Spinal cord (tissue), 10 donors: ENCODE measurements around the gene PCDH17. TPM values are rescaled to one million over a fixed set of nuclear protein-coding genes. Genes with fewer than 3 reads are reported as not detected.
A peak's percentile ranks its signal among the peaks of the same experiment; 100 is the strongest.

Source experiments
- DNase-seq, 6 donors: peaks; one replicate each; pipeline versions ENCODE4 v3.0.0 to v3.0.0-alpha.2; 2013 to 2015; ENCODE audit warnings: low spot score in 6 of 6, low read depth in 4 of 6
- H3K27ac ChIP-seq: one replicate; pipeline ENCODE4 v1.5.1; 2013; ENCODE audit warnings: low read depth, low read length, control low read depth
- H3K27me3 ChIP-seq: one replicate; pipeline ENCODE4 v1.6.1; 2013; ENCODE audit warnings: low read length; ENCODE audit not compliant: control insufficient read depth, insufficient read depth
- H3K36me3 ChIP-seq: one replicate; pipeline ENCODE4 v1.6.1; 2013; ENCODE audit warnings: low read length; ENCODE audit not compliant: control insufficient read depth, insufficient read depth
- H3K4me1 ChIP-seq: one replicate; pipeline ENCODE4 v1.6.1; 2013; ENCODE audit warnings: low read length; ENCODE audit not compliant: control insufficient read depth, insufficient read depth
- H3K4me3 ChIP-seq: one replicate; pipeline ENCODE4 v1.5.1; 2013; ENCODE audit warnings: low read depth, low read length, control low read depth
- H3K9me3 ChIP-seq: one replicate; pipeline ENCODE4 v1.6.1; 2013; ENCODE audit warnings: low read length; ENCODE audit not compliant: control insufficient read depth, insufficient read depth
- WGBS: methylation state at CpG from one replicate; pipeline ENCODE4 v1.1.5; 2013; ENCODE audit warnings: missing lambda C conversion rate; ENCODE audit not compliant: insufficient coverage; 5-methylcytosine and 5-hydroxymethylcytosine counted together
- polyA plus RNA-seq, 2 donors: library from polyadenylated mRNA; unstranded; fragments of 120-200 nt; gene quantifications; one replicate each; pipeline ENCODE4 v1.2.1, GENCODE V29; 2013; ENCODE audit not compliant: insufficient read length in 2 of 2
- total RNA-seq, 2 donors: library from RNA; depleted of rRNA in 1 of 2; stranded (reverse); fragments of 120-200 nt in 1 of 2; fragments of >200 nt in 1 of 2; gene quantifications; one replicate each; pipeline versions ENCODE4 v1.2.3 to v1.2.4, GENCODE V29; 2013 to 2014
- donor health status: healthy.

PCDH17 gene
- total and polyA plus RNA-seq, 4 donors = 29.8 to 82.6 (median 64.7) TPM

GRCh38 chr13:57612568-57612967, 19.0 kb upstream of the PCDH17 start:
- WGBS = no CpG with 5 or more reads among the region's 1 CpG
- Histone ChIP-seq H3K27ac (no peak overlapping the region), H3K4me3 (no peak overlapping the region), H3K4me1 (no peaks in the 10 kb centered on the region), H3K36me3 (no peaks in the 10 kb centered on the region), H3K27me3 (no peaks in the 10 kb centered on the region), H3K9me3 (no peaks in the 10 kb centered on the region)
- DNase-seq = no peak

GRCh38 chr13:57624565-57625435, 6.7 kb upstream of the PCDH17 start:
- no peaks in the 10 kb centered on the region for H3K27me3 ChIP-seq
- H3K4me3 ChIP-seq = no peak overlapping the region
- WGBS = 5% methylated on average over 2 of the region's 5 CpGs
- H3K9me3 ChIP-seq = no peaks in the 10 kb centered on the region
- no peaks in the 10 kb centered on the region for H3K36me3 ChIP-seq
- no peak overlapping the region for H3K27ac ChIP-seq
- peak in 2 of 6 donors; percentile 86 to 92 for DNase-seq
- peaks cover 7% of the 10 kb centered on the region for H3K4me1 ChIP-seq

- Histone ChIP-seq H3K4me3 (no peak overlapping the region), H3K9me3 (no peaks in the 10 kb centered on the region), H3K27me3 (no peaks in the 10 kb centered on the region), H3K4me1 (peaks cover 12% of the 10 kb centered on the region), H3K36me3 (no peaks in the 10 kb centered on the region), H3K27ac (no peak overlapping the region)
- DNase-seq = peak in 2 of 6 donors; percentile 51 to 68
- WGBS = no CpG with 5 or more reads among the region's 3 CpGs
These were observed 3.9 kb upstream of the PCDH17 start for GRCh38 chr13:57627663-57628062.

GRCh38 chr13:57629391-57629804, 2.1 kb upstream of the PCDH17 start:
- H3K4me3 ChIP-seq = peak overlapping the region; percentile 64
- H3K9me3 ChIP-seq = no peaks in the 10 kb centered on the region
- DNase-seq = peak in 2 of 6 donors; percentile 87 to 93
- 0% methylated on average over 24 of the region's 29 CpGs for WGBS
- H3K36me3 ChIP-seq = peaks cover 6% of the 10 kb centered on the region
- peaks cover 25% of the 10 kb centered on the region for H3K4me1 ChIP-seq
- peaks cover 8% of the 10 kb centered on the region for H3K27me3 ChIP-seq
- peak overlapping the region; percentile 73 for H3K27ac ChIP-seq

GRCh38 chr13:57629821-57630235, 1.7 kb upstream of the PCDH17 start:
- Histone ChIP-seq H3K4me3 (peak overlapping the region; percentile 64), H3K27me3 (peaks cover 8% of the 10 kb centered on the region), H3K4me1 (peaks cover 25% of the 10 kb centered on the region), H3K27ac (peak overlapping the region; percentile 90), H3K9me3 (no peaks in the 10 kb centered on the region), H3K36me3 (peaks cover 11% of the 10 kb centered on the region)
- DNase-seq = peak in 5 of 6 donors; percentile 96 to 99 (median 98)
- WGBS = under 1% methylated on average over 32 of the region's 34 CpGs

GRCh38 chr13:57630661-57631595, 616 bp upstream of the PCDH17 start:
- H3K4me3 ChIP-seq = peak overlapping the region; percentile 64
- DNase-seq = peak in 4 of 6 donors; percentile 68 to 93 (median 74)
- peaks cover 25% of the 10 kb centered on the region for H3K4me1 ChIP-seq
- peak overlapping the region; percentile 90 for H3K27ac ChIP-seq
- H3K9me3 ChIP-seq = no peaks in the 10 kb centered on the region
- 0% methylated on average over 18 of the region's 32 CpGs for WGBS
- peaks cover 11% of the 10 kb centered on the region for H3K36me3 ChIP-seq
- H3K27me3 ChIP-seq = peaks cover 8% of the 10 kb centered on the region

GRCh38 chr13:57632276-57633140, 964 bp downstream of the PCDH17 start:
- Histone ChIP-seq H3K27me3 (peaks cover 8% of the 10 kb centered on the region), H3K36me3 (peaks cover 11% of the 10 kb centered on the region), H3K4me1 (peaks cover 25% of the 10 kb centered on the region), H3K27ac (peak overlapping the region; percentile 90), H3K4me3 (peak overlapping the region; percentile 64), H3K9me3 (no peaks in the 10 kb centered on the region)
- DNase-seq = peak in 1 of 6 donors; percentile 70
- 1% methylated on average over 70 of the region's 70 CpGs for WGBS

- Histone ChIP-seq H3K9me3 (no peaks in the 10 kb centered on the region), H3K27ac (peak overlapping the region; percentile 64), H3K4me1 (peaks cover 25% of the 10 kb centered on the region), H3K27me3 (peaks cover 8% of the 10 kb centered on the region), H3K4me3 (peak overlapping the region; percentile 64), H3K36me3 (peaks cover 11% of the 10 kb centered on the region)
- DNase-seq = peak in 2 of 6 donors; percentile 82 to 84
- 3% methylated on average over 77 of the region's 77 CpGs for WGBS
These were observed 1.8 kb downstream of the PCDH17 start for GRCh38 chr13:57633141-57633949.
